HG03139 (cell line): ENCODE results near the gene IDUA.

ENCODE experiments used
- ATAC-seq: cut with Tn5 transposase; IDR thresholded peaks from one replicate; pipeline ENCODE4 v1.9.1; 2021; ENCODE audit not compliant: unreplicated experiment

Gene IDUA

DNA sequence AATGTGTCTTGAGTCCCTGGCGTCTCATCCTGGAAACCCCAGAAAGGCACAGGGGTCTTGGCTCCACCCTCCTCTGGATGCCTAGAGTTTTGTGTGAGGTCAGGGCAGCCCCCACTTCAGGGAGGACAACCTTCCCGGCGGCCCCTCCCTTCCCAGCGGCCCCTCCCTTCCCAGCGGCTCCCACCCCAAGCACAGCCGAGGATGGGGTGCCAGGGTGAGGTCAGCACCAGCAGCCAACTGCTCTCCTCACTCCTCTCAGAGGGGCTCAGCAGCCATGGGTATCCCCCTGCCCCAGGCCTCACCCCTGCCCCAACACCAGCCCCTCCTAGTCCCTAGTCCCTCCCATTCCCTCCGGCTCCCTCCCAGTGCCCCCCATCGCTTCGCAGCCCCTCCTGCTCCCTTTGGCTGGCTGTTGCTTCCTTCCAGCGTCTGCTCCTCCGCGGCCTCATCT is 30.9 kb upstream of the IDUA start:
- ATAC-seq: no peak

DNA sequence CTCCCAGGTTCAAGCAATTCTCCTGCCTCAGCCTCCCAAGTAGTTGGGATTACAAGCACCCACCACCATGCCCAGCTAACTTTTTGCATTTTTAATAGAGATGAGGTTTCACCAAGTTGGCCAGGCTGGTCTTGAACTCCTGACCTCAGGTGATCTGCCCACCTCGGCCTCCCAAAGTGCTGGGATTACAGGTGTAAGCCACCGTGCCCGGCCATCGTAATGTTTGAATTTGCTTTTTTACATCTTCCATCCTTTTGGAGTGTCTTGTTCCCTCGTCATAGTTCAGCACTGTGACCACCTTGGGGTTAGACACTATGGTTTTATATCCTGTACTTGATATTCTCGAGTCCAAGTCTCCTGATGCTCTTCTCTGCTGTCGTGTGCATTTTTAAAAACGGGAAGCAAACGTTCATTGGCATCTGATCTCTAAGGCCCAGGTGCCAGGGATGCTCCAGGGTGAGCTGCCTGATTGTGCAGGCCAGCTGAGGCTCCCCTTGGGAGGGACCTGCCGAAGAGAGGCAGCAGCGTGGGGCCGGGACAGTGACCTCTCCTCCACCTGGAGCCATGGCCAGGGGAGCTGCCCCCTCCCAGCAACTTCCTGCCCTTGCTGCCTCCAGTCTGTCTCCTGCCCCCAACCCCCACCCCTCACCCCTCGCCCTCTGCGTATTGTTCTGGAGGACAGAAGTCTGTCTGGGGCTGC is 30.2 kb upstream of the IDUA start:
- ATAC-seq: no peak

DNA sequence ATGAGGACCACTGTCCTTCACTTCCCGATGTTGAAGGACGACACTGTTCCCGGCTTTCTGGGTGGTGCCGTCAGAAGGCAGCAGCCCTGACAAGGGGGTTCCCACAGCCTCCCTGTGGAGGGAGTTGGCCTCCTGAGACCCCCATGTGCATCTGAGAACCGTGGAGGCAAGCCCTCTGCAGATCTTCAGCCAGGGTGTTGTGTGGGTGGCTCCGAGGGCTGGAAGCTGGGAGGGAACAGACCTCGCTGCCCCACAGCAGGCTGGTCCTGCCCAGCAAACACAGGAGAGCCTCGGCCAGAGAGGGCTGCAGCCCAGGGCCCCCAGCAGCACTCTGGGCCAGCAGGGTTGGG is 29.6 kb upstream of the IDUA start:
- ATAC-seq: no peak

DNA sequence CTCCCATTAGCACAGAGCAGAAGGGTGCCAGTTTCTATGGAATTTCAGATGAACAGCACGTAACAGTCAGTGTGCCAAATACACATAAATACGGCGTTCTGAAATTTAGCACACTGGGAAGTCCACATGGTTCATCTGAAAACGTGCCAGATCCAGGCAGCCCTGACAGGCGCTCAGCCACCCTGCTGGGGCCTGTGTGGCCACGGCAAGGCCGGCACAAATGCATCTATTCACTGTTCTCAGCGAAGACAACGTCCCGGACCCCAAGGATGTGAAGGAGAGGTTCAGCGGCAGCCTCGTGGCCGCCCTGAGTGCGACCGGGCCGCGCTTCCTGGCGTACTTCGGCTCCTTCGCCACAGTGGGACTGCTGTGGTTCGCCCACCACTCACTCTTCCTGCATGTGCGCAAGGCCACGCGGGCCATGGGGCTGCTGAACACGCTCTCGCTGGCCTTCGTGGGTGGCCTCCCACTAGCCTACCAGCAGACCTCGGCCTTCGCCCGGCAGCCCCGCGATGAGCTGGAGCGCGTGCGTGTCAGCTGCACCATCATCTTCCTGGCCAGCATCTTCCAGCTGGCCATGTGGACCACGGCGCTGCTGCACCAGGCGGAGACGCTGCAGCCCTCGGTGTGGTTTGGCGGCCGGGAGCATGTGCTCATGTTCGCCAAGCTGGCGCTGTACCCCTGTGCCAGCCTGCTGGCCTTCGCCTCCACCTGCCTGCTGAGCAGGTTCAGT is 29.1 kb upstream of the IDUA start:
- no peak for ATAC-seq

DNA sequence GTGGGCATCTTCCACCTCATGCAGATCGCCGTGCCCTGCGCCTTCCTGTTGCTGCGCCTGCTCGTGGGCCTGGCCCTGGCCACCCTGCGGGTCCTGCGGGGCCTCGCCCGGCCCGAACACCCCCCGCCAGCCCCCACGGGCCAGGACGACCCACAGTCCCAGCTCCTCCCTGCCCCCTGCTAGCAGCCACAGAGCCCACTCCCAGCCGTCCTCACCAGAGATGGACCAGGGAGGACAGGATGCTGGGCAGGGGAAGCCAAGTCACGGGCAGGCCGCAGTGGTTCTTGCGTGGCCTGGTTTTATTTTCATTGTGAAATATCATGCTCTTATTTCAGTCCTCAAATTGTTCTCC is 28.6 kb upstream of the IDUA start:
- no peak for ATAC-seq

DNA sequence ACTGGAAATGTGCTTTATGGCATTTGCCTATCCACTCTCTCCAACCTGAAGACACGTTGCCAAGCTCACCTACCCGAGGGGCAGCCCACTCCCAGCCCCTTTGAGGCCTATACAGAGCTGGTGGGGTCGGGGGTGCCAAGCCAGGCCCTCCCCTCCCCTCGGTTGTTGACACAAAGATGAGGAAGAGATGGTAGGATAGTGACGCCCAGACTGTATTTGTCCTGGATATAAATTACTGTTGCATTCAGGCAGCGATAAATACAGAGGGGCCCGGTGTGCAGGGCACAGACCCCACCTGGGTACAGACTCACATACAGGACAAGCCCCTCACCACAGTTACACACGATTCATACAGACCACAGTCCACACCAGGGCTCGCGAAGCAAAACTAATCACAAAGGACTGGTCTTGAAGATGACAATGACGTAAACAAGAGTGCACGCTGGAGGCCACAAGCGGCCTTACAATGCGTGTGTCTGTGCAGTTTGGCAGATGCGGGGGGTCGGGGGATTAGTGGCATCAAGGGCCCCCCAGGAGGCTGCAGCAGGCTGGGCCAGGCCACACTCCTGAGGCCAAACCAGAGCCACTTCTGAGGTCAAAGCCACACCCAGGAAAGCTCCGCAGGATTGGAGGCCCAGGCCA is 28.0 kb upstream of the IDUA start:
- no peak for ATAC-seq

DNA sequence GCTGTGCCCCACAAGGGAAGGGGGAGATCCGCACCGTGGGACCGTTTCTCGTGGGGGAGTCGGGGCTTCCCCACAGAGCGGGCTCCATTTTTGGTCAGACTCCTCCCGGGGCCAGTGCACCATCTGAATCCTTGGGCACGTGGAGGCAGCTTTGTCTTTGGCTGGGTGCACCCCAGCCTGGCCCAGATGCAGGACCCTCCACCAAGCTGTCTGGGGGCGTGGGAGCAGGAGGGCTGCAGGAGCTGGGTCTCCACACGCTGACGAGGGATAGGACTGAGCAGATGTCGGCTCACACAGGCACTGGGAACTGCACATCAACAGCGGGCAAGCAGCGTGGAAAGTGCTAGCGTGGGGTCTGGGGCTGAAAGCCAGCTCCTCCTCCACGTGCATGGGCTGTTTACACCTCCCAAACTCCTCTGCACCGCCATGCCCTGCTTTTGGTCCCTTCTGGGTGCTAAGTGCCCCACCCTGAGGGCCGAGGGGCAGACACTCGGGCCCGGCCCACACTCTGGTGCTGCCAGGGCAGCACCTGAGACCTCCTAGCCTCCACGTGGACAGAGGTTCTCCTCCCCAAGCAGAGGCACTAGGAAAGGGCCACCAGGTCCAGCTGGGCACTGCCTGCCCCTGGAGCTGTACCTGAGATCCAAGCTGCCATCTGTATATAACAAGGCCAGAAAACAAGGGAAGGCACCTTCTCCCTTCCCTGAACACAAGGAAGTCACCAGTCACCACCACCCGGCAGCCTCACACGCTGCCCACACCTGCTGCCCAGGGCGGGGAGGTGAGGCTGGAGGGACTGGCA is 27.3 kb upstream of the IDUA start:
- no peak for ATAC-seq

DNA sequence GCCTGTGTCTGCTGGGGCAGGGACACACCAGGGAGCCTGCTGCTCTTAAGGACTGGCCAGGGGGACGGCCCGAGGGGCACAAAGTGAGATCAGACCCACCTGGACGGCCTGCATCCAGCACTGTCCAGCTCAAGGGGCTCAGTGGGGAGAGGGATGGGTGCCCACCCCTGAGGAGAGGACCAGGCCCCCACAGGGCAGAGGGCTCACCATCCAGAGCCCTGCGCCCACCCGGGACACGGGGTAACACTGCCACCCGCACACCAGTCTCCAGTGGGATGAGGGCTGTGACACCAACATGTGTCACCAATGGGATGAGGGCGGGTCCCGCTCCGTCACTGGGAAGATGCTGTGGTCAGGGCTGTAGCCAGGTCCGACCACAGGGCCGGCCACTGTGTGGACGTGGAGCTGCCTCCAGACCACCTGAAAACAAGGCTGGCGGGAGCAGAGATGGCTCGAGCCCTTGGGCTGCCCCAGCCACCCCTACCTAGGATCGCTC is 26.7 kb upstream of the IDUA start:
- ATAC-seq: no peak

DNA sequence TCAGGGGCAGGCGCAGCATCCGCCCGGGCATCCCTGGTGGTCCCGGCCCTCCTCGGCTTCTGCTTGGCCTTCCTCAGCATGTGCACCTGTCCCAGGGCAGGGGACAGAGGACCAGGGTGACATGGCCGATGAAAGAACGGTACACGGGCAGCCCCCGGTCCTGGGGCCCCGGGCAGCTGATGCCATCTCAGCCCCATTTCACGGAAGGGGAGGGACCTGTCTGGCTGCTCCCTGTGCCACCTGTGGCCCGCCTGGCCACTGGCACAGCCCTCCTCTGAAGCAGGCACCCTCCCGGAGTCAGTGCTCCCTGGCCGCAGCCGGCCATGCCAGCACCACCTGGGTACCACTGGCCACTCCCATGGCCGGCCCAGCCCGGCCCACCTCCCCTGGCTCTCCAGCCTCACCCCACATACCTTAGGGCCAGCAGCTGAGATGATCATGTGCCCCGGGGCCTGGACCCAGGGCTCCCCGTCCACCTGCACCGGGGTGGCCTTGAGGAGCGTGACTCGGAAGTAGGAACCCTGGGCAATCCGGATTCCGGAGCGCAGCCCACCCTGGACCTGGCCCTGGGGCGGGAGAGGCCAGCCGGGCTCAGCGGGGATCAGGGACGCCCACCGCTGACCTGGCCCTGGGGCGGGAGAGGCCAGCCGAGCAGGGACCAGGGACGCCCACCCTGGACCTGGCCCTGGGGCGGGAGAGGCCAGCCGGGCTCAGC is 26.1 kb upstream of the IDUA start:
- no peak for ATAC-seq

DNA sequence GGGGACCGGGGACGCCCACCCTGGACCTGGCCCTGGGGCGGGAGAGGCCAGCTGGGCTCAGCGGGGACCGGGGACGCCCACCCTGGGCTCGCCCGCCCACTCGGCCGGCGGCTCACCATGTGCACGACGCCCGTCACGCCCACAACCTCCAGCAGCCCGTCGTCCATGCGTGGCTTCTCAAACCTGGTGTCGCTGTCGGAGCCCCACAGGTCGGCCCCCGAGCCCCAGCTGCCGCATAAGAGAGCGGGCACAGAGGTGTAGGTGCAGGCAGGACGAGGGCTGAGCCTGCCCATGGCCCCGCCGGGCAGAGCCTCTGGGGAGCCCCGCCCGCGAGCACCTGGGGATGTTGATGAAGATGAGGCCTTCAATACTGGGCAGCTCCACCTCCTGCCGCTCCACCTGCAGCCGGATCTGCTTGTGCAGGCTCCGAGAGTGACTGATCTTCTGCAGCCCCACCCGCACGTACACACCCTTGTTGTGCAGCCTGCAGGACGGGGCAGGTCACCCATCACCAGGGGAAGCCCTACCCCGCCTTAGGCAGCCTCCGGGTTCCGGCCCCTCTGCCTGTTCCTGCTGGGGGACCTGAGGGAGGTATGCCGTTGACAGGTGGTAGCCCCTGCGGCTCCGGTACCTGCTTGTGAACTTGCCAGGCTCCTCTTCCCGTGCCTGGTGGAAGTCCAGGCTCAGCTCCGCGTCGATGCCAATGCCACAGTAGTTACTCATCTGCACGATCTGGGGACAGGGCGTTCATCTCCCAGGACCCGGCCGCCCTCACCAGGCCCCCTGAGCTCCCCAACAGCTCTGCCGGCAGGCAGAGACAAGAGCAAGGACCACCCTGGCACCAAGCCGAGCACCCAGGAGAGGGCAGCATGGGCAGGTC is 25.3 kb upstream of the IDUA start:
- ATAC-seq: no peak

DNA sequence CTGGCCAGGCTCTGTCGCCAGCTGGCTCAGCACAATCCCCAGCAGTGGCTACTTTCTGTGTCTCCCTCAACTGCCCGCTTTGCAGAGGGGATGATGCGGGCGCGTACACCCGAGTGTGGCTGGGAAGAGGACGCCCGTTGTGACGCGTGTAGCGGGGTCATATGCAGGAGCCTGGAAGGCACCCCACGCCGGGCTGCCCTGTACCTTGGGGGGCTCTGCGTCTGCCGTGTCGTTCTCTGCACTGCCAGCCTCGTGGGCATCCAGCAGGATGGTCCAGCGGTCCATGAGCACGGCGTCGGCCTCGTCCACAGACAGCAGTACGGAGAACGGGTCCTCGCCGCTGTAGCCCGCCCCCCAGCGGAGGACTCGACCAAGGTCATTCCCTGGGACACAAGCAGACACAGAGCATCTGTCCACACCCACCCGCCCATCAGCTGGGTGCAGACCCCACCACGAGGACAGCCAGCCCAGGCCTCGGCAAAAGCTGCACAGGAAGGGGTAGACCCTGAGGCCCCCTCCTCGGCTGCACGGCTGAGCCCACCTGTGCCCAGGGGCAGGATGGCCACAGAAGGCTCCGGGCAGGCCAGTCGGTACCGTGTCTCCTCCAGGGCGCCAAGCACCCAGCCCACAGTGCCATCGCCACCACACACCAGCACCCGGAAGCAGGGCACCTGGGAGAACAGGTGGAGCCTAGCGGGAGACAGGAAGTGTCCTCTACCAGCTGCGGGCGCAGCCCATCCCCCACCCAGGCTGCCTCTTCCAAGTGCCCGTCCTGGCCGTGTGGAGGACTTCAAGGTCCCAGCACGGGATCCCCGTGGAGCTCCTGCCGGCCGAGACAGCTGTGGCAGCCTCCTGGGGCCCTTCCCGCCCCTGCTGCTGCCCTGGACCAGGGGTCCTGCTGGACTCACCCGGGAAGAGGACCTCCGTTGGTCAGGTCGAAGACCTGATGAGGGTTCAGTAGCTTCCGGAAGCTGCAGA is 24.3 kb upstream of the IDUA start:
- ATAC-seq: no peak

DNA sequence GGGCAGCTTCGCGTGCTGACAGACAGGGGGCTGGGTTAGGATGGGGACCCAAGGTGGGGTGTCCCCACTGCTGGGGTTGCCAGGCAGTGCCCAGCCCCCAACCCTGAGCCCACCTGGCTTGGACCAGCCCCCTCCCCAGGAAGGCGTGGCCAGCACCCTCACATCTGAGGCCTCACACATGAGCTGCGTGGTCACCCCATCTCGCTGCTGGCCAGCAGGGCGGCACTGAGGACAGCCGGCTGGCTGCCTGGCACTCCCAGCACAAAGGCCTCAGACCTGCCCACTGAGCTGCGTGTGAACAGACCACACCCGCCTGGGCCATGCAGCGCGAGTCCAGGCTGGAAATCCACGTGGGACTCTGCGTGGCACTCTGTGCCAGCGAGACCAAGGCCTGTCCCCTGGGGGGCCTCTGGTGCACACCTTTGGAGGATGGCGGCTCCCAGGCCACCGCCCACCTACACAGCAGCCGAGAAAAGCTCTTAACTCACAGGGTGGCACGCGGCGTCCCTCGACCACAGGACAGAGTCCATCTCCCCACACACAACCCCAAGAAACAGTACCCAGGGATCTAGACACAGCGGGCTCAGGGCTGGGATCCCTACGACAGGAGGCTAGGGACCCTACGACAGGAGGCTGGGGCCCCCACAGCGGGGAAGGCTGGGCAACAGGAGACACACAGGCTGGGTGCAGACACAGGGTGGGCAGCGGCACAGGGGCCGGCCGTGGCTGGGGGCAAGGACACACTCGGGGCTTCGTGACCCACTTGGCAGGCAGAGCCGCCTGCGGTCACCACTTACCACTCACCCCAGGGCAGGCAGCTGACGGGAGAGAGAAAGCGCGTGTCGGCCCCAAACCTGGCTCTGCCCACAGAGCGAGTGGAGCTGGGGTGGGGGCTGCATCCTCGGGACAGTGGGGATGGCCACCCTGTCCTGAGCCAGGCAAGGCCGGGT is 23.3 kb upstream of the IDUA start:
- ATAC-seq: no peak

DNA sequence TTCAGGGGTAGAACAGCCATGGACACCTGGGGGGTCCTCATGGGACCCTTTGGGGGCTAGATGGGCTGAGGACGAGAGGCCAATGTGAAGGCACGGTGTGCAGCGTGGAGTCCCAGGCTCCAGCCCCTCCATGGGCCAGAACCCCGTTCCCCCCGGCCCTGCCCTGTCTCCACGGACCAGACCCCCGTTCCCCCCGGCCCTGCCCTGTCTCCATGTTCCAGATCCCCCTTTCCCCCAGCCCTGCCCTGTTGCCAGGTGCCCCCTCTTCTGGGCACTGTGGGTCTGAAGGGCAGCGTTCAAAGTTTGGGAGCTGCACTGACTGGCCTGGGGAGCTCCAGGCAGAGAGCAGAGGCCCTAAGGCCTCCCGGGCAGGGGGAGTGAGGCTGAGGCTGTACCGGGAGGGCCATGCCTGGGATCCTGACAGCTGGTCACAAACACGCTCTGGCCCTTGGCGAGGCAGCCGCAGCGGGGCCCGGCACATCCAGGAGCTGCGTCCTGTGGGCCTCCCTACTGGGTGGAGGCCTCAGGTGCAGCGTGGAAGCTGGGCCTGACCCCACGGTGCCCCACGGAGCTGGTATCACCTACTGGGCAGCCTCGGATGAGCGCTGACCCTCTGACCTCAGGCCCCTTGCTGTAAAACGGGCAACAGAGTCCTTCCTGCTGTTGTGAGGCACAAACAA is 22.4 kb upstream of the IDUA start:
- no peak for ATAC-seq

DNA sequence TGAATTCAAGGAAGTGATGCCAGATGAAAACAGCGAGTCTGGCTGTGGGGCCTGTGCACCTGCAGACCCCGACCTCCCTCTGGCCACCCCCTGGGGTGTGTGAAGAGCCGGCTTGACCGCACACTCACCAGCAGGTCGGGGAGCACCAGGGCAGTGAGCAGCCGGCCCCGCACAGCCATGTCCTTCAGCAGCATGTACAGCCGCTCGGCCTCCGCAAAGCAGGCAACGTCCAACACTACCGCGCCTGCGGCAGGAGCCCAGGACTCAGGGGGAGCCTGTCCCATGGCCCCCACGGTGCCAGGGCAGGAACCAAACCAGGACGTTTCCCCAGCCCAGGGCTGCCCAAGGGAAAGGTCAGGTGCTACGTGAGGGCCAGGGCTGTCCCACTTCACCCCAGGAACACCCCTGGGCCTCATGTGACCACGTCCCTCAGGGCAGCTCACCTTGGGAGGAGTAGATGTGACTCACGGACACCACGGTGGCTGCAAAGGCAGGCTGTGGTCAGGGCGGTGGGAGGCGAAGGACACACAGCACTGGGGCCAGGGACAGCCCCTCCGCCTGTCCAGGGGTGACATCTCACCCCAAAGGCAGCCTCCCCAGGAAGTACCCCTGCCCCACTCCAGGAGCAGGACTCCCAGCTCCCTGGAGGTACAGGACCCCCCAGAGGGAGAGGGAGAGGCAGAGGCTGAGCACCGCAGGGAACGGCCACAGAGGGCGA is 21.6 kb upstream of the IDUA start:
- ATAC-seq: no peak

DNA sequence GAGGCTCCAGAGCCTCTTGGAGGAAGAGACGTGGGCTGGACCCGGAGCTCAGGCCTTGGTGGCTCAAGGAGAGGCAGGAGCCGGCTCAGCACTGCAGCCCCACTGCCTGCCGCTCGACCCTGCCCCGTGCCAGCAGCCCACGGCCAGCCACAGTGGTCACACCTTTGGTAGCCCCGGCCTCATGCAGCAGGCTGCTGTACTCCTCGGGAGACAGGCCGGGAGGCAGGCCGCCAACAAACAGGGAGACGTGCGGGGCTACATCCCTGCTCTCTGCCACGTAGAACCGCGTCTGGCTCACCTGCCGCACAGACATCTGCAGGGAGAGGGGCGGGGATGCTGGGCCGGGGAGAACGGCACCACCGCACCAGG is 21.1 kb upstream of the IDUA start:
- ATAC-seq: no peak
